ENCODE data around the gene CENPM.

GRCh38 chr22:41983513-41984405, 36.8 kb upstream of the CENPM start:
- TF ChIP-seq GATA2 (IDR thresholded peaks at IDR 0.05; ENCODE audit: low read depth, low read length) (no peak), GATA3 (IDR thresholded peaks at IDR 0.05; ENCODE audit: low read depth, low read length) (no peak)
